ENCODE data around the gene LYRM9.
A peak's percentile ranks its signal among the peaks of the same experiment; 100 is the strongest.
"Not testable (repeated sequence)": the region's sequence is repeated elsewhere in the genome, so short reads cannot be mapped to it uniquely, and the experiment has no call there.

LYRM9 gene

DNA sequence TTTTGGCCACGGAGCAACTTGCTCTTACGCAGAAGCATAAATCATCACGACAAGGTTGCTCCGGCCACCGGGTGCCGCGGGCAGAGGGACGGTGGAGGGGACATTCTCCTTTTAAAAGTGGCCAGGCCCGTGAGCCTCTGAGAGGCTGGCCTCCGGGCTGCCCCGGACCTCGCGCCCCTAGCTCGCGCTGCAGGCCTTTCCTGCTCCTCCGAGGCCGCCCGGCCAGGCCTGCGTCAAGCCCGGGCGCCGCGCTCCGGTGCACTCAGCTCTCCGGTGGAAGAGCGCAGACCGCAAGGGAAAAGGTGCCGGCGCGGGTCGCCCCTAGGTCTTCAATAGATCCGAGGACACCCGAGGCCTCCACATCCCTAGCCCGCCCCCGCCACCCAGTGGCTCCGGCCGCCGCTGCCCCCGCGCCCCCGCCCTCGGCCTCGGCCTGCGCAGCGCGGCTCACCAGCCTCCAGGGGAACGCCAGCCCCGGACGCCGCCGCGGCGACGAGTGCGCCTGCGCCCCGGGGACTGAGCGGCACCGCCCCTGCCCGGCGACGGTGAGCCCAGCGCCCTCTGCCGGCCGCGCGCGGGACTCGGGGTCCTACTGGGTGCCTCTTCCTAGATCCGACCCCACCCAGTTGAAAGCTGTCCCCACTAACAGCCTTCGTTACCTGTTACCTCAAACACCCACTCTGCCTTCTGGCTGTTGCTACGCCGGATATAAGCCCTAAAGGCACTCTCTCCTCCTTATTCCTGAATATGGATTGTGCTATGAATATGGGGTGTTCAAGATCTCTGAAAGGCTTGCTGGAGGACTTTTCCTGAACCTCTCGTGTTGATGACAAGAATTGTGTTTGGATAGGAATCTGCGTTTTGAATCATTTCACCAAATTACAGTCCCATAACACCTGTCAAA, at the start of gene LYRM9:
Gene LYRM9, minus strand, starts transcription at position 500 of the 904 bp plus-strand sequence. CDS start 10,671 bp downstream, outside the sequence.
- DNase-seq, result peak; percentile 88

DNA sequence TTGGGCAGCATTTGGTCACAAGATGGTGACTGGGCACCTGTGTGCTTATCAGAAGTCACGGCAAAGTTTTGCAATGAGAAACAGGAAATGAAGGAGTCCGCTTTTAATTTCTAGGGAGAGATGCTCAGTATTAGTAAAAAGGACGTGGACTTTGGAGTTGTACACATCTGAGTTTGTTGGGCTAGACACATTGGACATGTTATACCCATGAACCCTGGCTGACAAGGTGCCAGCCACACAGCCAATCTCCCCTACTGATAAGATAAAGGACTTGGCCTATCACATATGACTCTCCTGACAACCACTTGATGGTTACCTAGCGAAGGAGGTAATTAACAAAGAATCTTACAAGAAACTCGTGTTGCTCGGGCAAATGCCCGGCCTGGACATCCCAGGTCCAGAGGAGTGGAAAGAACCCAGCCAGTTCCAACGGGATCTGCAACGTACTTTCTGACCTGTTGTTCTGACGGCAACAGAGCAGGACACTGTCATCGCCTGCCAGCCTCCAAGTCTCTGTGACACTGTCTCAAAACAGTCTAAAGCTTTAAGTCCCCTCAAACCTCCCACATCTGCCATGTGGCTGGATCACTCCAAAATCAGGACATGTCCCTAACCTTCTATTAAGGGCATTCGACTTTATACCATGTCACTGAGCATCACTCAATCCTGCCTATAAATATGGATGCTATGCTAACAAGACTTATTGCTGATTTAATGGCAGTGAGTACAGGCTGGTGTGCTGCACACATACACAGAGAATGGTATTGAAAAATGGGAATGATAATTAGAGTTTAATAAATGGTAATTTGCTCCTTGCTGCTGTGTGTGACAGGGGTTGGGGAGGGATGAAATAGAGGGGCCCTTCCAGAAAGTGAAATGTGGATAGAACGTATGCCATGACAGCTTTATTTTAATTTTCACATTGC, 47.6 kb upstream of the LYRM9 start:
- no peak for DNase-seq

DNA sequence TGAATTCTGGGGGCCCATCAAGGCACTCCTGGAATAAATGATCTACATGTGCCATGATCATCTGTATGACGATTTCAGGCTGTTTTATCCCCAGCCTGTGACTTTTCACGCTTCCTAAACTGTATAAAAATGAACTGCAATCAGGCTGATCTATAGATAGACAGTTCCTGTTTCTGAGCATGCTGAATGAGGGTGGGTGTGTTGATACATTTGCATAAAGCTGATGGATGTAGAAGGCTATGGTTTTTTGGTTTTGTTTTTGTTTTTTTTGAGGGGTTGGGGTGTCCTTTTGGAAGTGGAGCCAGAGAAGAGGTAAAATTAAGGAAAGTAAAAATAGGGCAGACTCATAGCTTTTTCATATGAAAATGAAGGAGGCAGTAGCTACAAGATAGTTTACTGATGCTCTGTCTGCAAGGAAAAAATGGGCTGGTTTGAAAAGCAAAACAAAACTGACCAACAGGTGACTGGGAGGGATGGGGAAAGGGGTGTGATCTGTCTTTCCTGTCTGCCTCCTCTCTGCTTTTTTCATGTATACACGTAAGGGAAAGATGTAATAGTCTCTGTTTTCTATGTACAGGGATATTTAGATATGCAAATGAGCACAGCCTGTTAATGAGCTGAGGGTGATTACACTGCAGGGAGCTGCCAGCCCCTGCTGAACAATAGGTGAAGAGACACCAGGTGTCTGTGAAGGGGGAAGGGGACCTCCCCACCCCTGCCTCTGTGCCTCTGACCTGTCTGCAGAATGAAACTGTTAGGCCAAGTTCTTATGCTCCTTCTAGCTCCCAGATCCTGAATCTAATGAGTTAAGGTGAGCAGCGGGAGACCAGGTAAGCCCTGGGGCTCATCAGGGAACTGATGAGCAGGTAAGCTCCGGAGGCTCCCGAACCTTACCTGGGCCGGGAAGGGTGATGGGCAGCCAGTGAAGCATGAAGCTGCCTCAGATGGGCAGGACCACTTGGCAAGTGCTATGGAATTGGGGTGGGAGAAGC, 46.6 kb upstream of the LYRM9 start:
- peak; percentile 40 for DNase-seq

DNA sequence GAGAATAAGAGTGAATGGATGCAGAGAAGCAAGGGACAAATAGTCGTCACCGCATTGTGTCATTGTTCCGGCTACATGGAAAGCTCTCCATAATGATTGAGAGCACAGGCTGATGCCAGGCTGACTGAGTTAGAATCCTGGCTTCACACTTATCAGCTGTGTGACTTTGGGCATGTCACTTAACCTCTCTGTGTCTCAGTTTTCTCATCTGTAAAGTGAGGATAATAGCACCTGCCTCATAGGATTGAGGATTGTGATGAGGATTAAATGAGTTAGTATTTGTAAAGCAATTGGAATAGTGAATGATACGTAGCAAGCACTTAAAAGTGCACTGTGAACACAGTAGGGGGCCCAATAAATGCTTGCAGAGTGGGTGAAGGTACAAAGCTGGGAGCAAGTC, 45.7 kb upstream of the LYRM9 start:
- no peak for DNase-seq

DNA sequence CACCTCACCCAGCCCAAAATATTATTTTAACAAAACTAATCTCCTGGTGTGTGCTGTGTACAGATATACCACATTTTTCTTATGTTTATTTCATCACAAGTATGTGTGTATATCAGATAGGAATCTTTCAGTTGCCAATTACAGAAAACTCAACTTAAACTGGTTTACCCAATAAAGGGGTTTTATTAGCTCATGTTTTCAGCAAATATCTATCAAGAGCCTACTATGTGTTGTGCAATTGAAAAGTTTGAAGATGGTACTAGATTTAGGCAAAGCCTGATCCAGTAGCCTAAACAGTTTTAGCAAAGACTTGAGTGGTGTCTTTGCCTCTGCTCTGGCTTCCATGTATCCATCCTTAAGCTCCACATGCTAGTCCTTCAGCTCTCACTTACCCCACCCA, 45.1 kb upstream of the LYRM9 start:
- no peak for DNase-seq

DNA sequence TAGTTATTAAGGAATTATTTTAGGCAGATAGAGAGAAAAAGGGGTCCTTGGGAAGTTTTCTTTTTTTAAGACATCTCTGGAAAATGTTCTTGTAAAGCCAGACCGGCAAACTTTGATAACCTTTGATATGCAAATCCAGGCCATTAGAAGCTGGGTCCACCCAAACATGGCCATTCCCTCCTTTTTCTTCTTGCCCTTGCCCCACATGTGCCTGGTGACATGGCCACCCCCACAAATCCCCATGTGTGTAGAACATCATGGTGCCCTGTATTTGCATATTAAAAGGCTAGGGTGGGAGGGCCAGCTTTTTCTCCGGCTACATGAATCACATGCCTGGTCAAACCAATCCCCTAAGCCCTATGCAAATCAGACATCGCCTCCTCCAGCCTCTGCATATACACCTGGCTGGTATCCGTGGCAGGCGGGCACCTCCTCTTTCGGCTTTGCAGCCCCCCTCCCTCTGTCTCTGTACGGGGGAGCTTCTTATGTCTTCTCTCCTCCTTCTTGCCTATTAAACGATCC, 43.9 kb upstream of the LYRM9 start:
- no peak for DNase-seq

DNA sequence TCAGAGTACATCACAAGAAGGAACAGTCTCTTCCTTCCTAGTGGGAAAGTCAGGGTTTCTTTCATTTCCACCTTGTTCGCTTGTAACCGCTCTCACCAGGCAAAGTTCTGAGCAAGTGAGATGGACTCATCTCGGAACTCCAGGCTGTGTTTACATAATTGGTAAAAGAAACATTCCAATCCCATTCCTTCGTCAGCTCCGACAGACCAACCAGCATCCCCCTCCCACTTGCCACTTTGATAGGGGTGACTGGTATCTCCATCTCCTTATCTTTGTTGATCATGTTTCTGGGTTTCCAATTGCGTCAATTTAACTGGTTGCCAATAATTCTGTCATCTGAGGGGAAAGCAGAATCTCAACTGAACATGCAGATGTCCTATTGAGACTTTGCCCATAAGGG, 36.8 kb upstream of the LYRM9 start:
- no peak for DNase-seq

DNA sequence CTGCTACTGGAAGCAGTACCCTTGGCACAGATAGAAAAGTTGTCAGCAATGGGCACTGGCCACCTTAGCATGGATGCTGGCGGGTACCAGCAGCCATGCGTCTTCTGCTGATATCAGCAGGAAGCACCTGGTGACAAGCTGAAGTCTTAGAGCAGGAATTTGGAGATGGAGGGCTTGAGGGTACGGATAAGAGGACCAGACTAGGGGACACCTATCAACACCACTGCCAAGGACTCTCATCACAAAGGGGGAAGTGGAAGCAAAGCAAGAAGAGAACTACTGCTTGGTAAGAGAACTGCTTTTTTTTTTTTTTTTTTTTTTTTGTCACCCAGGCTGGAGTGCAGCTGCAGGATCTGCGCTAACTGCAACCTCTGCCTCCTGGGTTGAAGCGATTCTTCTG, 35.4 kb upstream of the LYRM9 start:
- DNase-seq, result no peak

DNA sequence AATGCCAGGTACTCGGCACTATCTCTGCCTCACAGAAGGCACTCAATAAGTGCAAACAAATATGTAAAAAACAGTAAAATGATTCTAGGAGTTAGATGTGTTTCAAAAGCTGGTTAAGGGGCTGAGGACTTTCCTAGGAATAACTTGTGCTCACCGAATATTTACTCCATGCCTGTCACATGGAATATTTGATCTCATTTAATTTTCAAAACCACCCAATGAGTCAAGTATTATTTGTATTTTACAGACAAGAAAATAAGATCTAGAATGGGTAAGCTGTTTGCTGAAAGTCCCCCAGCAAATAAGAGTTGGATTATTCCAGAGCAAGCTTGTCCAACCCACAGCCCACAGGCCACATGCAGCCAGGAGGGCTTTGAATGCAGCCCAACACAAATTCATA, 34.6 kb upstream of the LYRM9 start:
- no peak for DNase-seq

DNA sequence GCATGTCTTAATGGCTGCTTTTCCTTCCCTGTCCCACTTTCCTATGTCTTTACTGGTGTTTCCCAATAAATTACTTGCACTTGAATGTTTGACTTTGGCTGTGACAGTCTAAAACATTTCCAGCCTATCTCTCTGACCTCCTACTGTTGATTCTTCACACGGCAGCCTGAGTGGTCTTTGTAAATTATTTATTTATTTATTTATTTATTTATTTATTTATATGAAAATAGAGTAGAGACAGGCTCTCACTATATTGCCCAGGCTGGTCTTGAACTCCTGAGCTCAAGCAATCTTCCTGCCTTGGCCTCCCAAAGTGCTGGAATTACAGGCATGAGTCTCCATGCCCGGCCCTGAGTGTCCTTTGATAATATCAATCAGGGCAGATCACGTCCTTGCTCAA, 28.4 kb upstream of the LYRM9 start:
- DNase-seq, result no peak

DNA sequence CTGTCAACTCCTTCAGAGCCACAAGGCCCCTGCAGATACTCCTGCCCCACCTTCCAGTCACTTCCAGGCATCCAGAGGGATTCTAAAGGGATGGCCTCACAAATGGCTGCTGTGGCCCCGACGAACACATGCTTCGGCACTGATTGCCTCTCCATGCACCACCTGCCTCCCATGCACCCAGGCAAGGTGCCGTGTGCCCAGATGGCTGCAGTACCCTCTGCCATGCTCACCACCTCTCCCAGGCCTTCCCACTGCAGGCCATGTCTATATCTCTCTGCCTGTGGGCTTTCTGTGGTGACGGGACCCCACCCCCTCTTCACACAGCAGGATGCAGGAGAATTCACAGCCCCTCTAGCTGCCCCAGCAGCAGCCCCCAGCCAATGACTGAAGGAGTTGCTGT, 27.9 kb upstream of the LYRM9 start:
- no peak for DNase-seq

DNA sequence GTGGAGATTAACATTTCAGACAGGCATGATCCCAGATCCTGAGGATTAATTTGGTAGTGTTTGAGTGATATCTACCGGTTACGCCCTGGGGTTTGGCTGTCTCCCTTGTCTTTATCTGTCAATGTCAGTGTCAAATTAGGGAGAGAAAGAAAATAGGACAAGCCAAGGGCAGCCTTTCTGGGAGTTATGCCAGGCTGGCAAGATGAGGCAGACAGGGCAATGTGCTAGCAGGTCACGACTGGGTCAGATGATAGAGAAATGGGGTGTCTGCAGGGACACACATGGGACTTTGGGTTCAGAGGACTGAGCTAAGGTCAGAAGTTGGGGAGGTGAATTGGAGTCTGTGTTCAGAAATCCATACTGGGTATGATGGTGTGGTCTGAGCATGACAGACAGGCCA, 27.4 kb upstream of the LYRM9 start:
- DNase-seq, result no peak

DNA sequence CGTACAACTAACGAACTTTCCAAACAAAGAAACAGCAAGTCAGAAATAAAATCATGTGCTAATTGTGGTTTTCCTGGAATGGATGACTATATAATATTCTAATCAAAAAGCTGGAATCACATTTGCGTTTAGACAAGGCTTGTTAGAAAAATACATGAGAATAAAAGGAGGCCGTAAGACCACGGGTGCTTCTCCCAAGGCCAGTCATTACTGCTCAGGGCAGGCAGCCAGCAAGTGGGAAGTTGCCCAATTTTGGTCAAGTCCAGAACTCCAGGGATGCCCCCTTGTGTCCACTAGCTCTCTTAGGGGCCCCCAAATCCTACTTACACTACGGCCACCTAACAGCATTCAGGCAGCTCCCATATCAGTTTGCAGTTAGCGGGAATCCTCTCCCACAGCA, 25.9 kb upstream of the LYRM9 start:
- DNase-seq, result no peak

DNA sequence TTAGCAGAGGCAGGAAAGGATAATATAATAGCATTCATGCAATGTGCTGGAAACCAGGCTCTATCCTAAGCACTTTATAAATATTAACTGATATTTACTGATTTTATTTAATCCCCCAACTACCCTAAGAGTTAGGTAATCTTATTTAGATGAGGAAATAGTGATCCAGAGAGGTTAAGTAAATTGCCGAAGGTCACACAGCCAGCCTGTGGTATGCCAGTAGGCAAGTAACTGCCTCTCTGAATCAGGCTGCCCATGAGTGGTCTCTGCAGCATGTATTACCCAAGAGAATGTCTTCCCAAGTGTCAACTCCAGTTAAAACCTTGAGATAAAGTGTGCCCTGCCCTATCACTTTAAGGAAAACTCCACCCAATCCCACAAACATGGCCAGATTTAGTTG, 25.3 kb upstream of the LYRM9 start:
- DNase-seq, result no peak

DNA sequence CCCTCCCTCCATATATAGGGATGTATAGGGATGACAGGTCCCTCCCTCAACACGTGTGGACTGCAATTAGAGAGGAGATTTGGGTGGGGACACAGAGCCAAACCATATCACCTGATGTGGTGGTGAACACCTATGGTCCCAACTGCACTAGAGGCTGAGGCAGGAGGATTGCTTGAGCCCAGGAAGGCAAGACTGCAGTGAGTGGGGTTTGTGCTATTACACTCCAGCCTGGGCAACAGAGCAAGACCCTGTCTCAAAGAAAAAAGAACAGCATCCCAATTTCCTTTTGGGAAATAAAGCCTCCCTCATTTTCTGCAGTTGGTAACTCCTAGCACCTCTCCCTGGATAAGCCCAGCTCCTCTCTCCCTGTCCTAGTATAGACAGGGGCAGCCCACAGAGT, 23.8 kb upstream of the LYRM9 start:
- no peak for DNase-seq

DNA sequence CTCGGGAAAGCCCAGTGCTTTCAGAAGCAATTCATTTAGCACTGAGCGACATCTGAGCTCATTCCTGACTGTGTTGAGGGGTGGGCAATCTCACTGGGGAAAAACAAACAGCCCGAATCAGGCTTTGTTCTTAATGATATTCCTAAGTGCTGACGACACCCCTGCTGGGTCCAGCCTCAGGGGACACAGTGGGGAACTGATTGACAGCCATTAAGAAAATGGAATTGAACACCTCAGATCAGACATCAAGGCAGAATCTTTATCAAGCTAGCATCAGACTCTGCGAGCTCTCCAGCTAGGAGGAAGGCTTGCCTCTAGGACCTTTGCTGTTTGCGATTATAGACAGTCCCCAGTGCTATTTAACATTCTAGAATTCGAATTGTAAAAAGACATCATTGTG, 22.5 kb upstream of the LYRM9 start:
- no peak for DNase-seq

DNA sequence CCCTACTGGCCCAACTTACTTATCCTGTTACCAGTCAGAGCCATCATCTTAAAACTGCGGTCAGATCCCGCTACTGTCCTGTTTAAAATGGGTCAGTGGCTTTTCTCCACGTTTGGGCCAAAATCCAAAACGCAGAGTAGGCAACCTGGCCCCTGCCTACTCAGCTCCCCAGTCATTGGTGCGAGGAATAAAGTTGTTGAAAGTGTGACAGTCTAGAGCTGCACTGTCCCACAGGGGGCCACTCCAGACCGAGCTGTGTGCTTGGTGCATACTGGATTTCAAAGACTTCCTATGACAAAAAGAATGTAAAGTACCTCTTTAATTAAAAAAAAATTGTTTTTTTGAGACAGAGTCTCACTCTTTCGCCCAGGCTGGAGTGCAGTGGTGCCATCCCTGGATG, 21.2 kb upstream of the LYRM9 start:
- no peak for DNase-seq

DNA sequence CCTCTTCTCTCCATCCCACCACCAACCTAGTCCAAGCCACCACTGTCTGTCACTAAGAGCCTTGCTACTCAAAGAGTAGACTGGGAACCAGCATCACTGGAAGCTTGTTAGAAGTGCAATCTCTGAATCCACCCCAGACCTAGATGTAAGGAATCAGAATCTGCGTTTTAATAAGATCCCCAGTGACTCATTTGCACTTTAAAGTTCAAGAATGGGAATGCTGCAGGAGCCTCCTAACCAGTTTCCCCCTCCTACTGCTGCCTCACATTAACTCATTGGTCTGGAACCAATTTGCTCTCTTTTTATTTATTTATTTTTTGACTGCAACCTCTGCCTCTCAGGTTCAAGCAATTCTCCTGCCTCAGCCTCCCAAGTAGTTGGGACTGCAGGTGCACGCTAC, 19.8 kb upstream of the LYRM9 start:
- DNase-seq, result no peak

DNA sequence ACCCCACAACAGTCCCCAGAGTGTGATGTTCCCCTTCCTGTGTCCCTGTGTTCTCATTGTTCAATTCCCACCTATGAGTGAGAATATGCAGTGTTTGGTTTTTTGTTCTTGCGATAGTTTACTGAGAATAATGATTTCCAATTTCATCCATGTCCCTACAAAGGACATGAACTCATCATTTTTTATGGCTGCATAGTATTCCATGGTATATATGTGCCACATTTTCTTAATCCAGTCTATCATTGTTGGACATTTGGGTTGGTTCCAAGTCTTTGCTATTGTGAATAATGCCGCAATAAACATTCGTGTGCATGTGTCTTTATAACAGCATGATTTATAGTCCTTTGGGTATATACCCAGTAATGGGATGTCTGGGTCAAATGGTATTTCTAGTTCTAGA, 19.1 kb upstream of the LYRM9 start:
- not testable (repeated sequence) for DNase-seq

DNA sequence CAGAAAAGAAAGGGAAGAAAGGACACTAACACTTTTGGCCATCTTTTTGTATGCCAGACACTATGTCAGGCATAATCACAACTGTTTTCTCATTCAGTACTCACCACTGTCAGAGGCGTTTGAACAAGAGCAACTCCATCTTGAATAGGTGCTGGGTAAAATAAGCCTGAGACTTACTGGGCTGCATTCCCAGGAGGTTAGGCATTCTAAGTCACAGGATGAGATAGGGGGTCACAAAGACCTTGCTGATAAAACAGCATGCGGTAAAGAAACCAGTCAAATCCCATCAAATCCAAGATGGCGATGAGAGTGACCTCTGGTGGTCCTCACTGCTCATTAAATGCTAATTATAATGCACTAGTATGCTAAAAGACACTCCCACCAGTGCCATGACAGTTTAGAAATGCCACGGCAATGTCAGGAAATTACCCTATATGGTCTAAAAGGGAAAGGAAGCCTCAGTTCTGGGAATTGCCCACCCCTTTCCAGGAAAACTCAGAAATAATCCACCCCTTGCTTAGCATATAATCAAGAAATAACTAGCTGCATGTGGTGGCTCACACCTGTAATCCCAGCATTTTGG, 14.9 kb upstream of the LYRM9 start:
- DNase-seq, result no peak

DNA sequence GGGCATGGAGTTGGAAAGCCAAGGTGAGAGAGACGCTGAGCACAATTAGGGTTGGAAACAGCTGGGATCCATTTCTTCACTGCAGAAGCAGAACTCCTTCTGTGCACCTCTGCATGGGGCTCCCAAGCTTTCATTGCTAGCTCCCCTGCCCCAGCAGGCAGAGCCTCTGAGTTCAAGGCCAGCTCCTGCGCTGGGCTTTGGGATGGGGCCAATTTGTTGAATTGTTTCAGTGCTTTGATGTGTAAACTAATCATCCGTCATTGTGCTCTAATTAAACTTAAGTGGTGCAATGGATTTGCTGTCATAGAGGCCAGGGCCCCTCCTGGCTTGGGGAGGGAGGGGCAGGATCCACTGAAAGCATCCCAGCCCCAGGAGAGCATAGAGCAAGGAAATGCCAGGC, 13.5 kb upstream of the LYRM9 start:
- no peak for DNase-seq

DNA sequence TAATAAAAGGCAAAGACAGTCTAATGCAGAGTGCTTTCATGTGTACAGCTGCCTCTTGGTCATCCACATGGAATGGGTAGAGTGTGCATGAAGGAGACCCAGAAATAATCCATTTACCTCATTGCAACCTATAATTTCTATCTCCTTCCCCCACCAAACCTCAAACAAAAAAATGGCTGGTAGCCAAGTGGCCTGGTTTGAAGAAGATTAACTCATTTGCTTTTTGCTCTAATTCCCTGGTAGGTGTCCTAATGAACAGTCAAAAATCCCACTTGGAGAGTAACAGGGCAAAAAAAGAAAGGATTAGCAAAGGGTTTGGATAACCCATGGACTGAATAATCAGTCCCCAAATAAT, 13.0 kb upstream of the LYRM9 start:
- DNase-seq, result no peak

Data from inflammatory macrophage treated with lipopolysaccharide for 4 hours (primary cell).